ENCODE results near the gene RABL6.
A peak's percentile ranks its signal among the peaks of the same experiment; 100 is the strongest.
"Not testable (repeated sequence)": the region's sequence is repeated elsewhere in the genome, so short reads cannot be mapped to it uniquely, and the experiment has no call there.

The RABL6 gene

GRCh38 chr9:136795000-136795348 lies 12.8 kb upstream of the RABL6 start:
- DNase-seq, result no peak

- no peak for DNase-seq
These were observed 11.4 kb upstream of the RABL6 start, which contains the start of gene CCDC183 for GRCh38 chr9:136796238-136796774. TSS of gene CCDC183 (plus strand) at chr9:136796338. CDS start at chr9:136796398, 60 bp downstream.

GRCh38 chr9:136796775-136797347 lies 10.9 kb upstream of the RABL6 start:
- not testable (repeated sequence) for DNase-seq

- no peak for DNase-seq
These were observed 9.1 kb upstream of the RABL6 start for GRCh38 chr9:136798708-136799078.

- DNase-seq, result no peak
These were observed 8.5 kb upstream of the RABL6 start for GRCh38 chr9:136799079-136799853.

- peak; percentile 87 for DNase-seq
These were observed 7.7 kb upstream of the RABL6 start for GRCh38 chr9:136799854-136800657.

- DNase-seq, result no peak
These were observed 5.4 kb upstream of the RABL6 start for GRCh38 chr9:136802321-136802720.

- DNase-seq, result not testable (repeated sequence)
These were observed 4.7 kb upstream of the RABL6 start for GRCh38 chr9:136803009-136803550.

- DNase-seq, result no peak
These were observed 3.9 kb upstream of the RABL6 start for GRCh38 chr9:136803551-136804508.

GRCh38 chr9:136804509-136805206 lies 3.1 kb upstream of the RABL6 start:
- no peak for DNase-seq

- DNase-seq, result no peak
These were observed 2.5 kb upstream of the RABL6 start for GRCh38 chr9:136805207-136805740.

- DNase-seq, result no peak
These were observed 1.7 kb upstream of the RABL6 start for GRCh38 chr9:136806067-136806466.

- DNase-seq, result no peak
These were observed 1.0 kb upstream of the RABL6 start for GRCh38 chr9:136806631-136807201.

GRCh38 chr9:136808075-136808805 lies 492 bp downstream of the RABL6 start:
- DNase-seq, result peak; percentile 39

GRCh38 chr9:136808806-136809158 lies 1.0 kb downstream of the RABL6 start:
- no peak for DNase-seq

GRCh38 chr9:136814725-136815421 lies 7.1 kb downstream of the RABL6 start:
- no peak for DNase-seq

- DNase-seq, result no peak
These were observed 7.7 kb downstream of the RABL6 start for GRCh38 chr9:136815422-136815782.

GRCh38 chr9:136820971-136821825 lies 13.4 kb downstream of the RABL6 start:
- DNase-seq, result no peak
